GM12892 (cell line): ENCODE data around the gene RIT1.

Experiments
- POLR2A ChIP-seq: IDR thresholded peaks from 2 replicates; pipeline ENCODE4 v1.6.1; 2011; ENCODE audit warnings: low read depth, low read length, control low read depth
- POLR2AphosphoS5 ChIP-seq: IDR thresholded peaks from 2 replicates; pipeline ENCODE4 v1.6.1; 2011; ENCODE audit warnings: low read depth, low read length, control low read depth

DNA sequence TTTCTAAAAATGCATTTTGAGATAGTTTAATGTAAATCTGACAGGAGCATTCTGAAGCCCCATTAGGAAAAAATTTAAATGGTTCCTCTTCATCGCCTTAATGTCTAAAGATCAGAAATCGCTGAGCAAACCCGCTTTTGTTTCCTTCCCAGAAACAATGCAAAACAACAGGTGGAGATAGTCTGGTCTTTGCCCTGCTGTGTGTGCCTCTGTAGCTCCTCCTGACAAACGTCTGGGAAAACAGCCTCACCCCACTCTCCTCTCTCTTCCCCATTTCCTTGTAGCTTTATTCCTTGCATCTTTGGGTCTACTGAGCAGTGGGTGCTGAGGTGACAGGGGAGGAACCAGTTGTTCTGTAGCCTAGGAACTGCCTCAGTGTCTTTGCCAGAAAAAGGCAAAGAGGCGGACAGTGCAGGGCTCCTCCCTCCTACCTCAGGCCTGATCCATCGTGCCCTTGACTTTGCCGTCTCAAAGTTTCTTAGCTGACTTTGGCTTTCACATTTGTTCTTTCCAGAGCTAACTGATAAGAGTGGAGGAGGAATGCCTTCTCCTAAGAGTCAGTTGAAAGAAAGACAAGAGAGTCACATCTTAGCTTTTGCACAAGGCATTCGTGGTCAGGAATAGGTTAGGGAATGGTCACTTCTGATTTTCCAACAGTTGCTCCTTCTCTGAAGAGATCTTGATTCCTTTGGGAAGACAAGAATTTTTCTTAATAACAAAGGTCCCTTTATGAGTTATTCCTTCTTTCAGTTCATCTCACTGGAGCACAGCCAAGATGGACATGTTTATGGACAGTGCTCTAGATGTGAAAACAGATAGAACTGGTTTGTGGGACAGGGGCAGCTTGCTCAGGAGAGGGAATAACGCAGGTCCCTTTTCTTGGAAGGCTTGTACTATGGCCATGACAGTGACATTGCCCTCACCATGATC is 26.9 kb downstream of the RIT1 start:
- TF ChIP-seq POLR2AphosphoS5 (no peak), POLR2A (no peak)
